Fibroblast of upper back skin (primary cell): Measurements from ENCODE around the gene CARM1.
"Not testable (repeated sequence)": the region's sequence is repeated elsewhere in the genome, so short reads cannot be mapped to it uniquely, and the experiment has no call there.

Source experiments
- DNase-seq: peaks from one replicate; pipeline ENCODE4 v3.0.0-alpha.2; 2013

Gene CARM1

GRCh38 chr19:10935371-10936059 is 64.2 kb downstream of the CARM1 start:
- DNase-seq, result no peak

- DNase-seq, result peak; percentile 79
These were observed 65.3 kb downstream of the CARM1 start for GRCh38 chr19:10936661-10937084.

- DNase-seq, result not testable (repeated sequence)
These were observed 70.3 kb downstream of the CARM1 start for GRCh38 chr19:10941649-10942048.

- DNase-seq, result not testable (repeated sequence)
These were observed 72.1 kb downstream of the CARM1 start for GRCh38 chr19:10943412-10943811.

GRCh38 chr19:10945264-10945663 is 73.9 kb downstream of the CARM1 start:
- DNase-seq, result no peak

- DNase-seq, result peak; percentile 64
These were observed 75.8 kb downstream of the CARM1 start for GRCh38 chr19:10946958-10947657.

- DNase-seq, result no peak
These were observed 81.5 kb downstream of the CARM1 start for GRCh38 chr19:10952809-10953208.

- DNase-seq, result not testable (repeated sequence)
These were observed 88.1 kb downstream of the CARM1 start for GRCh38 chr19:10959277-10959968.

GRCh38 chr19:10960314-10961072 is 89.1 kb downstream of the CARM1 start, which contains the start of gene SMARCA4:
TSS of gene SMARCA4 (plus strand) at chr19:10961030. CDS start at chr19:10984152, 23,122 bp downstream.
- peak; percentile 95 for DNase-seq

- DNase-seq, result no peak
These were observed 89.9 kb downstream of the CARM1 start for GRCh38 chr19:10961073-10961860.

- no peak for DNase-seq
These were observed 91.5 kb downstream of the CARM1 start for GRCh38 chr19:10962863-10963262.

GRCh38 chr19:10963865-10964264 is 92.5 kb downstream of the CARM1 start:
- no peak for DNase-seq

GRCh38 chr19:10964903-10965302 is 93.5 kb downstream of the CARM1 start:
- no peak for DNase-seq

- DNase-seq, result peak; percentile 25
These were observed 94.0 kb downstream of the CARM1 start for GRCh38 chr19:10965398-10965797.

- DNase-seq, result no peak
These were observed 95.5 kb downstream of the CARM1 start for GRCh38 chr19:10966809-10967208.

GRCh38 chr19:10968527-10969135 is 97.3 kb downstream of the CARM1 start:
- no peak for DNase-seq

GRCh38 chr19:10971107-10971726 is 99.9 kb downstream of the CARM1 start:
- DNase-seq, result no peak
